IMR-90 (cell line): ENCODE measurements around the gene EYS. TPM values are rescaled to one million over a fixed set of nuclear protein-coding genes. Genes with fewer than 3 reads are reported as not detected.

ENCODE experiments used
- ATAC-seq: fragments of 200-7000 bp; cut with Tn5 transposase; 2 replicates; pipeline ENCODE4 v1.9.1; 2020; ENCODE audit warnings: low read depth, mild to moderate bottlenecking, moderate library complexity
- BruUV-seq: library from RNA; stranded (reverse); fragments of 400-500 nt; replicated peaks from 2 replicates; lab custom pipeline; 2021; lab: Mats Ljungman, UMichigan
- CTCF ChIA-PET: fragments of 300-600 bp; formaldehyde crosslinking; extraction: SDS; loops from one replicate; lab custom pipeline; 2021; ENCODE audit warnings: antibody characterized with exemption; lab: Yijun Ruan, JAX
- POLR2A ChIA-PET: fragments of 300-600 bp; sonication (Branson Sonifier 250); formaldehyde crosslinking; loops from one replicate; lab custom pipeline; 2022; ENCODE audit warnings: antibody characterized with exemption; ENCODE audit not compliant: unreplicated experiment; lab: Charles Lee
- DNase-seq: peaks from one replicate; pipeline ENCODE4 v3.0.0; 2013
- H2AFZ ChIP-seq: replicated peaks from 2 replicates; pipeline ENCODE3; 2013; ENCODE audit warnings: low read length, mild to moderate bottlenecking; ENCODE audit not compliant: poor library complexity
- H2AK5ac ChIP-seq: 2 replicates; pipeline ENCODE4 v1.6.1; 2013; ENCODE audit warnings: low read depth, low read length, inconsistent platforms
- H2AK9ac ChIP-seq: replicated peaks from 2 replicates; pipeline ENCODE3; 2013; ENCODE audit warnings: mild to moderate bottlenecking, low read depth, low read length, moderate library complexity; ENCODE audit not compliant: poor library complexity
- H2BK120ac ChIP-seq: 2 replicates; pipeline ENCODE4 v1.6.1; 2013; ENCODE audit warnings: low read depth, low read length, inconsistent platforms
- H2BK15ac ChIP-seq: 3 replicates; pipeline ENCODE4 v1.6.1; 2013; ENCODE audit warnings: low read depth, low read length, inconsistent platforms
- H2BK20ac ChIP-seq: 2 replicates; pipeline ENCODE4 v1.6.1; 2013; ENCODE audit warnings: low read depth, mild to moderate bottlenecking, inconsistent platforms, low read length, moderate library complexity
- H2BK5ac ChIP-seq: 2 replicates; pipeline ENCODE4 v1.6.1; 2013; ENCODE audit warnings: mild to moderate bottlenecking, low read depth, low read length, inconsistent platforms; ENCODE audit not compliant: poor library complexity, severe bottlenecking
- H3K14ac ChIP-seq: replicated peaks from 2 replicates; pipeline ENCODE4 v1.6.1; 2013; ENCODE audit warnings: low read depth, low read length, inconsistent platforms
- H3K18ac ChIP-seq: 2 replicates; pipeline ENCODE4 v1.6.1; 2013; ENCODE audit warnings: low read depth, low read length, control low read depth
- H3K23ac ChIP-seq: 2 replicates; pipeline ENCODE4 v1.6.1; 2013; ENCODE audit warnings: low read depth, low read length, inconsistent platforms
- H3K27ac ChIP-seq: 2 replicates; pipeline ENCODE4 v1.5.1; 2013; ENCODE audit warnings: mild to moderate bottlenecking, control low read depth, low read length; ENCODE audit not compliant: insufficient read depth
- H3K27me3 ChIP-seq: 2 replicates; pipeline ENCODE4 v1.6.1; 2013; ENCODE audit warnings: low read length; ENCODE audit not compliant: control insufficient read depth, insufficient read depth
- H3K36me3 ChIP-seq: 2 replicates; pipeline ENCODE4 v1.6.1; 2013; ENCODE audit warnings: low read length, mixed read lengths; ENCODE audit not compliant: control insufficient read depth, insufficient read depth
- H3K4ac ChIP-seq: 2 replicates; pipeline ENCODE4 v1.6.1; 2013; ENCODE audit warnings: low read depth, low read length, inconsistent platforms
- H3K4me1 ChIP-seq: 2 replicates; pipeline ENCODE4 v1.6.1; 2013; ENCODE audit warnings: low read length, mixed read lengths; ENCODE audit not compliant: control insufficient read depth, insufficient read depth
- H3K4me2 ChIP-seq: 2 replicates; pipeline ENCODE4 v1.6.1; 2013; ENCODE audit warnings: low read depth, mild to moderate bottlenecking, control low read depth, low read length, moderate library complexity
- H3K4me3 ChIP-seq: 2 replicates; pipeline ENCODE4 v1.5.1; 2013; ENCODE audit warnings: low read depth, mild to moderate bottlenecking, control low read depth, low read length, moderate library complexity; ENCODE audit not compliant: insufficient read depth
- H3K56ac ChIP-seq: 2 replicates; pipeline ENCODE4 v1.6.1; 2013; ENCODE audit warnings: low read length, inconsistent platforms; ENCODE audit not compliant: insufficient read depth; ENCODE audit errors: extremely low read depth
- H3K79me1 ChIP-seq, 2 experiments: 2 replicates each; pipeline ENCODE4 v1.6.1; 2013; ENCODE audit warnings: low read length in 2 of 2, inconsistent platforms in 1 of 2, low read depth in 1 of 2
- H3K9ac ChIP-seq: 2 replicates; pipeline ENCODE4 v1.6.1; 2013; ENCODE audit warnings: low read depth, low read length, control low read depth
- H3K9me1 ChIP-seq: 2 replicates; pipeline ENCODE4 v1.6.1; 2013; ENCODE audit warnings: low read length, inconsistent platforms; ENCODE audit not compliant: insufficient read depth
- H3K9me3 ChIP-seq: 2 replicates; pipeline ENCODE4 v1.6.1; 2013; ENCODE audit warnings: low read length; ENCODE audit not compliant: control insufficient read depth, insufficient read depth
- H4K20me1 ChIP-seq: 2 replicates; pipeline ENCODE4 v1.6.1; 2013; ENCODE audit warnings: low read length, inconsistent platforms; ENCODE audit not compliant: insufficient read depth
- H4K5ac ChIP-seq: 2 replicates; pipeline ENCODE4 v1.6.1; 2013; ENCODE audit warnings: mild to moderate bottlenecking, low read depth, low read length, control low read depth
- H4K8ac ChIP-seq, 2 experiments: 2 replicates each; pipeline ENCODE4 v1.6.1; 2013; ENCODE audit warnings: low read depth in 2 of 2, low read length in 2 of 2, control low read depth in 1 of 2, inconsistent platforms in 1 of 2
- H4K91ac ChIP-seq: 2 replicates; pipeline ENCODE4 v1.6.1; 2013; ENCODE audit warnings: low read depth, low read length, inconsistent platforms; ENCODE audit not compliant: insufficient read depth
- BHLHE40 ChIP-seq: fragments of 150-350 bp; IDR thresholded peaks from 2 replicates; pipeline ENCODE4 v1.6.1; 2016; ENCODE audit warnings: mild to moderate bottlenecking, low read depth, low read length
- CHD1 ChIP-seq: IDR thresholded peaks from 2 replicates; pipeline ENCODE4 v1.6.1; 2012; ENCODE audit warnings: low read depth, low read length, improper control_type of control experiment
- CTCF ChIP-seq: conservative IDR thresholded peaks from 2 replicates; pipeline ENCODE4 v1.5.1; 2012; ENCODE audit warnings: mild to moderate bottlenecking, low read depth, low read length, improper control_type of control experiment
- ELK1 ChIP-seq: fragments of 150-350 bp; IDR thresholded peaks from 2 replicates; pipeline ENCODE4 v1.6.1; 2016; ENCODE audit warnings: low read depth, mild to moderate bottlenecking, low read length, moderate library complexity, borderline replicate concordance
- FOS ChIP-seq: fragments of 150-350 bp; IDR thresholded peaks from 2 replicates; pipeline ENCODE4 v1.6.1; 2016; ENCODE audit warnings: low read depth, low read length
- MAFK ChIP-seq: IDR thresholded peaks from 2 replicates; pipeline ENCODE4 v1.6.1; 2012; ENCODE audit warnings: low read depth, low read length, improper control_type of control experiment
- MAZ ChIP-seq: IDR thresholded peaks from 2 replicates; pipeline ENCODE4 v1.6.1; 2012; ENCODE audit warnings: low read depth, mild to moderate bottlenecking, low read length, improper control_type of control experiment, moderate library complexity, borderline replicate concordance
- MXI1 ChIP-seq: IDR thresholded peaks from 2 replicates; pipeline ENCODE4 v1.6.1; 2012; ENCODE audit warnings: low read depth, mild to moderate bottlenecking, low read length, moderate library complexity, borderline replicate concordance
- NFE2L2 ChIP-seq: fragments of 150-350 bp; IDR thresholded peaks from 2 replicates; pipeline ENCODE4 v1.6.1; 2016; ENCODE audit warnings: low read depth, mild to moderate bottlenecking, low read length
- POLR2A ChIP-seq: IDR thresholded peaks from 2 replicates; pipeline ENCODE4 v1.6.1; 2012; ENCODE audit warnings: mild to moderate bottlenecking, low read depth, low read length
- RAD21 ChIP-seq: IDR thresholded peaks from 2 replicates; pipeline ENCODE4 v1.6.1; 2012; ENCODE audit warnings: low read length, improper control_type of control experiment
- RCOR1 ChIP-seq: IDR thresholded peaks from 2 replicates; pipeline ENCODE4 v1.6.1; 2012; ENCODE audit warnings: mild to moderate bottlenecking, low read length, improper control_type of control experiment; ENCODE audit not compliant: insufficient replicate concordance
- RFX5 ChIP-seq: IDR thresholded peaks from 2 replicates; pipeline ENCODE4 v1.8.0; 2012; ENCODE audit warnings: low read depth, mild to moderate bottlenecking, low read length, moderate library complexity
- SMC3 ChIP-seq: fragments of 150-350 bp; IDR thresholded peaks from 2 replicates; pipeline ENCODE4 v1.6.1; 2016; ENCODE audit warnings: low read depth, mild to moderate bottlenecking, antibody characterized with exemption, low read length, moderate library complexity
- USF2 ChIP-seq: fragments of 150-350 bp; IDR thresholded peaks from 2 replicates; pipeline ENCODE4 v1.6.1; 2017; ENCODE audit warnings: mild to moderate bottlenecking, antibody characterized with exemption, low read length, low read depth
- WGBS, 2 experiments: methylation state at CpG; one replicate each; pipeline versions ENCODE4 v1.1.5 to v1.1.7; 2013; ENCODE audit warnings: missing lambda C conversion rate in 2 of 2; ENCODE audit not compliant: insufficient read length in 1 of 2; ENCODE audit errors: extremely low coverage in 2 of 2; 5-methylcytosine and 5-hydroxymethylcytosine counted together
- dilution Hi-C: fragments of 300-500 bp; cut with HindIII; formaldehyde crosslinking; loops from one replicate; pipeline ENCODE4 v1.14.3; 2018; ENCODE audit warnings: low sequenced_read_pairs; ENCODE audit not compliant: unreplicated experiment
- in situ Hi-C: fragments of 300-500 bp; cut with MboI; formaldehyde crosslinking; loops from 3 replicates; pipeline ENCODE4 v1.14.3; 2019; ENCODE audit warnings: low sequenced_read_pairs, inconsistent platforms, mixed read lengths
- intact Hi-C: fragments of 100-400 bp; cut with micrococcal nuclease; formaldehyde crosslinking; loops from 2 replicates; pipeline ENCODE4 v1.10.0; 2022
- polyA plus RNA-seq, 3 experiments: library from polyadenylated mRNA; depleted of rRNA; stranded (reverse); fragments of >200 nt; gene quantifications; 2 replicates each; pipeline ENCODE4 v1.2.3, GENCODE V29; 2012; ENCODE audit warnings: low replicate concordance in 1 of 3
- total RNA-seq: library from RNA; depleted of rRNA; stranded (reverse); fragments of >200 nt; gene quantifications from 2 replicates; pipeline ENCODE4 v1.2.3, GENCODE V29; 2012

EYS gene
- total and polyA plus RNA-seq, 2 of the 4 experiments (the other 2 are of a cell fraction) = under 0.01 TPM; not detected in 1

- no peak overlapping the region for H2BK15ac ChIP-seq
- no peaks in the 10 kb centered on the region for H3K4me1 ChIP-seq
- H2AK9ac ChIP-seq = no peak overlapping the region
- no peak overlapping the region for H3K18ac ChIP-seq
- H3K56ac ChIP-seq = no peak overlapping the region
- H2AK5ac ChIP-seq = no peak overlapping the region
- ChIA-PET POLR2A (no interaction called here), CTCF (no interaction called here)
- dilution Hi-C loops = no loop called here
- no peak overlapping the region for H4K91ac ChIP-seq
- no peaks in the 10 kb centered on the region for H3K9me3 ChIP-seq
- no peak overlapping the region for H2BK120ac ChIP-seq
- DNase-seq (no peak), ATAC-seq (no peak)
- no peak overlapping the region for H3K14ac ChIP-seq
- no peak overlapping the region for H3K4me3 ChIP-seq
- TF ChIP-seq BHLHE40 = no peak
- no peak for TF ChIP-seq RCOR1
- TF ChIP-seq MXI1 = no peak
- TF ChIP-seq SMC3 = no peak
- TF ChIP-seq MAFK = no peak
- TF ChIP-seq MAZ = no peak
- TF ChIP-seq USF2 = no peak
- TF ChIP-seq ELK1 = no peak
- no peak for TF ChIP-seq NFE2L2
- TF ChIP-seq CHD1 = no peak
- no peak for TF ChIP-seq FOS
- no peak for TF ChIP-seq RFX5
- TF ChIP-seq CTCF = no peak
- TF ChIP-seq POLR2A = no peak
- TF ChIP-seq RAD21 = no peak
- in situ Hi-C loops = no loop called here
- no peaks in the 10 kb centered on the region for H4K20me1 ChIP-seq
- no TSS peak for BruUV-seq
- no peak overlapping the region for H3K4me2 ChIP-seq
- H3K23ac ChIP-seq = no peak overlapping the region
- no peak overlapping the region for H3K9ac ChIP-seq
- no peak overlapping the region for H3K4ac ChIP-seq
- H3K79me1 ChIP-seq = no peaks in the 10 kb centered on the region
- no peak overlapping the region for H2BK5ac ChIP-seq
- H3K36me3 ChIP-seq = no peaks in the 10 kb centered on the region
- H2BK20ac ChIP-seq = no peak overlapping the region
- H3K27ac ChIP-seq = no peak overlapping the region
- no peak overlapping the region for H4K5ac ChIP-seq
- H3K9me1 ChIP-seq = no peaks in the 10 kb centered on the region
- intact Hi-C loops = no loop called here
- H3K27me3 ChIP-seq = no peaks in the 10 kb centered on the region
- no CpG with 5 or more reads among the region's 1 CpG for WGBS, 2 experiments
- H4K8ac ChIP-seq = no peak overlapping the region
- no peak overlapping the region for H2AFZ ChIP-seq
Measured at GRCh38 chr6:64084185-64084663, 1622.8 kb downstream of the EYS start.
